NOMO-1 treated with DMSO at 0.1 percent for 48 hours (cell line): Measurements from ENCODE around the gene ZFHX3.
A peak's percentile ranks its signal among the peaks of the same experiment; 100 is the strongest.
"Not testable (repeated sequence)": the region's sequence is repeated elsewhere in the genome, so short reads cannot be mapped to it uniquely, and the experiment has no call there.

Experiments used
- DNase-seq: peaks from one replicate; lab custom pipeline; 2025; ENCODE audit not compliant: unreplicated experiment; lab: John Stamatoyannopoulos, UW

ZFHX3 gene, protein sequence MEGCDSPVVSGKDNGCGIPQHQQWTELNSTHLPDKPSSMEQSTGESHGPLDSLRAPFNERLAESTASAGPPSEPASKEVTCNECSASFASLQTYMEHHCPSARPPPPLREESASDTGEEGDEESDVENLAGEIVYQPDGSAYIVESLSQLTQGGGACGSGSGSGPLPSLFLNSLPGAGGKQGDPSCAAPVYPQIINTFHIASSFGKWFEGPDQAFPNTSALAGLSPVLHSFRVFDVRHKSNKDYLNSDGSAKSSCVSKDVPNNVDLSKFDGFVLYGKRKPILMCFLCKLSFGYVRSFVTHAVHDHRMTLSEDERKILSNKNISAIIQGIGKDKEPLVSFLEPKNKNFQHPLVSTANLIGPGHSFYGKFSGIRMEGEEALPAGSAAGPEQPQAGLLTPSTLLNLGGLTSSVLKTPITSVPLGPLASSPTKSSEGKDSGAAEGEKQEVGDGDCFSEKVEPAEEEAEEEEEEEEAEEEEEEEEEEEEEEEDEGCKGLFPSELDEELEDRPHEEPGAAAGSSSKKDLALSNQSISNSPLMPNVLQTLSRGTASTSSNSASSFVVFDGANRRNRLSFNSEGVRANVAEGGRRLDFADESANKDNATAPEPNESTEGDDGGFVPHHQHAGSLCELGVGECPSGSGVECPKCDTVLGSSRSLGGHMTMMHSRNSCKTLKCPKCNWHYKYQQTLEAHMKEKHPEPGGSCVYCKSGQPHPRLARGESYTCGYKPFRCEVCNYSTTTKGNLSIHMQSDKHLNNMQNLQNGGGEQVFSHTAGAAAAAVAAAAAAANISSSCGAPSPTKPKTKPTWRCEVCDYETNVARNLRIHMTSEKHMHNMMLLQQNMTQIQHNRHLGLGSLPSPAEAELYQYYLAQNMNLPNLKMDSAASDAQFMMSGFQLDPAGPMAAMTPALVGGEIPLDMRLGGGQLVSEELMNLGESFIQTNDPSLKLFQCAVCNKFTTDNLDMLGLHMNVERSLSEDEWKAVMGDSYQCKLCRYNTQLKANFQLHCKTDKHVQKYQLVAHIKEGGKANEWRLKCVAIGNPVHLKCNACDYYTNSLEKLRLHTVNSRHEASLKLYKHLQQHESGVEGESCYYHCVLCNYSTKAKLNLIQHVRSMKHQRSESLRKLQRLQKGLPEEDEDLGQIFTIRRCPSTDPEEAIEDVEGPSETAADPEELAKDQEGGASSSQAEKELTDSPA (N-terminal part only)

GRCh38 chr16:73047536-73048291 lies at the start of gene ZFHX3:
TSS of gene ZFHX3 (minus strand) at chr16:73048128. CDS start at chr16:72960145, 87,983 bp downstream.
- peak; percentile 47 for DNase-seq

DNA sequence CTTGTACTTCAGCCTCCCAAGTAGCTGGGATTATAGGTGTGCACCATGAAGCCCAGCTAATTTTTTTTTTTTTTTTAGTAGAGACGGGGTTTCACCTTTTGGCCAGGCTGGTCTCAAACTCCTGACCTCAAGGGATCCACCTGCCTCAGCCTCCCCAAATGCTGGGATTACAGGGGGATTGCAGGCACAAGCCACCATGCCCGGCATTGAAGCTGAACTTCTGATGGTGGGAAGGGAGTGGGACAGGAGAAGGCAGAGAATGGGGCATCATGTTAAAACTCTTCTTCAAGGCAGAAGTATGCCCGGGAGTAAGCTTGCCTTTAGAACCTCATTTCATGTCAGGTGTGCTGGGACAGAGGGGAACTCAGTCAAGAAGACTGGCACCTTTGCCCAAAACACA lies 48.6 kb upstream of the ZFHX3 start:
- no peak for DNase-seq

- no peak for DNase-seq
Measured at GRCh38 chr16:73095885-73096421, 48.0 kb upstream of the ZFHX3 start.

- DNase-seq: no peak
Measured at GRCh38 chr16:73095142-73095820, 47.4 kb upstream of the ZFHX3 start.

DNA sequence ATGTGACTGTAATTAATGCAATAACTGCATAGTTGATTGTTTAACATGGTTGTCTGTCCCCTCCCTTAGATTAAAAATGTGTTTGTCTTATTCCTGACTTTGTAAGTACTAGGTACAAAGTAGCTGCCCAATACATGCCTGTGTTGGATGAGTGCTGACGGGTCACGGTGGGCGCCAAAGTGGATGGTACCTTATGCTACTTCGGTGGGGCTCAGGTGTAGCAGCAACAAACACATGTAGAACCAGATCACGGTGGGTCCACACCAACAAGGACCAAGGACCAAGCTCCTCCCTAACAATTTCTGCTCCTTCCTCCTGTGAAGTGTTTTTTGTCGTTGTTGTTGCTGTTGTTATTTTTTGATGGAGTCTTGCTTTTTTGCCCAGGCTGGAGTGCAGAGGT lies 46.4 kb upstream of the ZFHX3 start:
- DNase-seq: no peak

DNA sequence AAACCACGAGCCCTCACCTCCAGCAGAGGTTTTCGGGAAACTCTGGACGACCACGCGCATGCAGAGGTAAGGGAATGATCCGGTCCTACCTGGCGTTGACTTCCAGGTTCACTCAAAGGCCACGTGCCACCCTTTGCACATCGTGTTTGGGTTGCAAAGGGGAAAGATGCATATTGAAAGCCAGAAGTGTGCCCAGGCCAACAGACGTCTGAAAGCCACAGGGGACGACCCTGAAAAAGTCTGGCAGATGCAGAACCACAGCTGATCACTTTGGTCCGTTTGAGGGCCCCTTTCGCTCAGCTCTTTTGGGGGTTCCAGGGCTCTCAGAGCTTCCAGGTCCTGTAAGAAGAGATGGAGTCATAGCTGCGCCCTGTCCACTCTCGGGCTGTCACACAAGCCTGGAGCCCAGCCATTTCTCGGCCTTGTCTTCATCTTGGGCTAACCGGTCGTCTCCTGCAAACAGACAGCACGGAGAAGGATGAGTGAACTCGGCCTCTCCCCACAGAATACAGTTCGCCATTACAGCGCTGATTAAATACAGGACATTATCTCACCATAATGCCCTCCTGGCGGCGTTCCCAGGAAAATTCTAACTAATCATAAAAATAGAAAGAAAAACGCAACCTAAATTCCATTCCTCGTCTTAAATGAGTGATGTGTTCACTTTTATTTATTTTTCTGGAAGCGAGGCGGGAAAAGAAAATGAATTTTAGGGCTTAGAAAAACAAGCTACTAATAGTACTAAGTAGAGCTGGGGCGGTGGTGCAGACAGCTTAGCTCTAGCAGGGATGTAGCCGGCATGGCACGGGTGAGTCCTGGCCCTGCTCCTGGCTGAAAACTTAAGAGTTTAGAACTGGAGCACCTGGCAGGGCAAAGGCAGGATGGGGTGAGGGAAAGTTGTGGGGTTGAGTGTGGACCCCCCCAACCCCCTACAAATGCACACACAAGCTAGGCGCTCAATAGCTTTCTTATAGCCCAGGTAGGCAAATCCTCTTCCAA lies 45.5 kb upstream of the ZFHX3 start:
- no peak for DNase-seq

- DNase-seq: no peak
Measured at GRCh38 chr16:73092236-73092781, 44.4 kb upstream of the ZFHX3 start.

DNA sequence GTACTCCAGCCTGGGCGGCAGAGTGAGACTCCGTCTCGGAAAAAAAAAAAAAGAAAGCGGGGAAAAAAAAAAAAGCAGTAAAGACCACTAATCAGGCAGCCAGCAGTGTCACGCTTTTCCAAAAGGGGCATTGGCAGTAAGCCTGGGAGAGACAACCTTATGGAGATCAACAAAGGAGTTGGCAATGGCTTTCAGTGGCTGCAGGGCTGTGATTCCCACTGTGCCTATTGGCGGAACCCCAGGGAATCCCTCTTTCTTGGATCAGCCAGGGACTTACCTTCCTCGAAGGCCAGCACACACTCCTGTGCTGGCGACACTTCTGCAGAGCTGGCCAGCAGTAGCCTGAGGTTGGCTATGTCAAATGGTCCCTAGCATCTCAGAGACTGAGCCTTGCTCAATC lies 43.2 kb upstream of the ZFHX3 start:
- no peak for DNase-seq

DNA sequence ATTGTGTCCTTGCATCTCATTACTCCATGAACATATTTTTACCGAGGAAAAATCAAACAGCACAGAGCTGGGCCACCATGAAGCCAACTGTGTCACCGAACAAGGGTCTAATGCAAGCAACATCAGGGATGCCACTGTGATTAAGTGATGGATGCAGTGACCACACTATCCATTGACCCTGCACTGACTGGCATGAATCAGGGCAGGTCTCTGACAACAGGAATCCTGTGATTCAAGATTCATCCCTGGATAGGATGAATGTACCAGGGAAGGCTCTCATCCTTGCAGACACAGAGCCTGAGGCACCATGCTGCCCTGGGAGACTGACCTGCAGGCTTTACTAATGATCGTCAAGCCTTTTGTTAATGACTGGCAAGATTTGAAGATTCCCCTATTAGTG lies 41.5 kb upstream of the ZFHX3 start:
- no peak for DNase-seq

GRCh38 chr16:73086108-73086507 lies 38.2 kb upstream of the ZFHX3 start:
- DNase-seq: peak; percentile 82

GRCh38 chr16:73083271-73083670 lies 35.3 kb upstream of the ZFHX3 start:
- no peak for DNase-seq

- not testable (repeated sequence) for DNase-seq
Measured at GRCh38 chr16:73082634-73083051, 34.7 kb upstream of the ZFHX3 start.

DNA sequence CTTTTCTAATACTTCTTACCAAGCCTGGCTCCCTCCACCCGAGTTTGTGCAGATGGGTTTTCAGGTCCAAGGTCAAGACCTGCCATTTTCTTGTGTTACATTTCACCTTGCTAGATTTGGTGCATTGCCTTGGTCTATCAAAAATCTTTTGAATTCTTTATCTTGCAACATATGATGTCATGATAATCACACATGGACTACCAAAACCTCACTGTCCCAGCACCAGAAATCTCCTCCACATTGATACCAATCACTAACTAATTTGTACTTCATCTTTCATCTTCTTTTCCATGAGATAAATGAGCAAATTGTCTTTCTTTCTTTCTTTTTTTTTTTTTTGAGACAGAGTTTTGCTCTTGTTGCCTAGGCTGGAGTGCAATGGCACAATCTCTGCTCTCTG lies 33.0 kb upstream of the ZFHX3 start:
- no peak for DNase-seq

GRCh38 chr16:73076324-73076810 lies 28.4 kb upstream of the ZFHX3 start:
- no peak for DNase-seq

DNA sequence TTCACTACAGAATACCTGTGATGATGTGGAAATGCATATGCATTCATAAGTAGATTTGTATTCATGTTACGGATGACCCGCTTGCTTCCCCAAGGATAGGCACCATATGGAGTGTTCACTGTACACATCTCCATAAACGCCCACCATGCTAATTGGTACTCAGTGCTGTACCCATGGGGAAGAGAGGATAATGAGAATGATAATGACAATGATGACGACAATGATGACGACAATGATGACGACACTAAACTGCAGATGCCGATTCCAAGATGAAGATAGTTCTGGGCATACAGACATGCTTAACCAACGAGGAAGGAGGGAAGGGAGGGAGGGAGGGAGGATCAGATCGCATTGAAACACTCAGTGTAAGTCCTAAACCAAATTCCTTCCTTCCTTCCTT lies 26.5 kb upstream of the ZFHX3 start:
- DNase-seq: no peak

- DNase-seq: not testable (repeated sequence)
Measured at GRCh38 chr16:73072051-73072450, 24.1 kb upstream of the ZFHX3 start.

- DNase-seq: no peak
Measured at GRCh38 chr16:73071131-73071940, 23.4 kb upstream of the ZFHX3 start.
